HG03439 (cell line): ENCODE results near the gene LIN54.
A peak's percentile ranks its signal among the peaks of the same experiment; 100 is the strongest.
"Not testable (repeated sequence)": the region's sequence is repeated elsewhere in the genome, so short reads cannot be mapped to it uniquely, and the experiment has no call there.

Experiments
- ATAC-seq: cut with Tn5 transposase; IDR thresholded peaks from one replicate; pipeline ENCODE4 v1.9.1; 2021; ENCODE audit warnings: mild to moderate bottlenecking, moderate library complexity; ENCODE audit not compliant: unreplicated experiment

LIN54 gene

DNA sequence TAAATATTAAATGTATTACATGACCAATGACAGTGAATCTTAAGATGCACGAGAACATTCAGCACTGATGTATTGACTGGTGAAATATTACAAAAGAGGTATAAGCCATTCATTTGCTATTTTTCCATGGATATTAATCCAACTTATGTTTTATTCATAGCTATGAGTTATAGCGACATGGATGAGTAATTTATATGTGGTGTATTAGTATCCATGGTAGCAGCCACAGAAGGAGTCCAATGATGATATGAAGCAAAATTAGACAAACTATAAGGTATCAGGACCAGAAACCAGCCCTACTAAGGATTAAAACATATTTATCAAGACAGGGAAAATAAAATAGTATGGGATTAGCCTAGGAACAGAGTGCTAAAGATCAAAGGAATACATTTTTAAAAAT lies 59.4 kb downstream of the LIN54 start:
- ATAC-seq: no peak

DNA sequence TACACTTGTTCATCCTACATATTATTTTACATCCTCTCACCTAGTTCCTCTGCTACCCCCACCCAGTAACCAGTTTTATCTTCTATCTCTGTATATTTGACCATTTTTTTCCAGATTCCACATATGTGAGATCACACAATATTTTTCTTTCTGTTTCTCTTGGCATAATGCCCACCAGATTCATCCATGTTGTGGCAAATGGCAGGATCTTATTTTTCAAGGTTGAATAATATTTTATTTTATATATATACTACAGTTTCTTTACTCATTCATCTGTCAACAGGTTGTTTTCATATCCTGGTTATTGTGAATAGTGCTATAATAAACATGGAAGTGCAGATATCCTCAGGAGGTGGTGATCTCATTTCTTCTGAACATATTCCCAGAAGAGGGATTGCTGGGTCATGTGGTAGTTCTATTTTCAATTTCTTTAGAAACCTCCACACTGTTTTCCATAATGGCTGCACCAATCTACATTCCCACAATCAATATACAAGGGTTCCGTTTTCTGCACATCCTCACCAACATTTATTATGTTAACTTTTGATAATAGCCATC lies 61.9 kb downstream of the LIN54 start:
- no peak for ATAC-seq

DNA sequence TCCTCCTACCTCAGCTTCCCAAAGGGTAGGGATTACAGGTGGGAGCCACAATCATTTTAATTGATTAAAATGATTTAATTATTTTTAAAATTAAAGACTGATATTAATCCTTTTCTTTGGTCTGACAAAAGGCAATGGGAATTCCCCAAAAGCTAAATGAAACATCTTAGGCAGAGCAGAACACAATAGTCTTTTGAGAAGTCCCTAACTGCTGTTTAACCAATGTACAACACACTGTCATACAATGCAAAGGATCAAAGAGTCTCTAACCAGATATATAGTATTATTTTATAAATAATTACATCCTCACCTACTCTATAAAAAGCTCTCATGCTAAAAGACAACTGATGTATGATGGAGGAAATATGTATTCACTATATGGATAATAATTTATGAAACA lies 63.1 kb downstream of the LIN54 start:
- no peak for ATAC-seq

DNA sequence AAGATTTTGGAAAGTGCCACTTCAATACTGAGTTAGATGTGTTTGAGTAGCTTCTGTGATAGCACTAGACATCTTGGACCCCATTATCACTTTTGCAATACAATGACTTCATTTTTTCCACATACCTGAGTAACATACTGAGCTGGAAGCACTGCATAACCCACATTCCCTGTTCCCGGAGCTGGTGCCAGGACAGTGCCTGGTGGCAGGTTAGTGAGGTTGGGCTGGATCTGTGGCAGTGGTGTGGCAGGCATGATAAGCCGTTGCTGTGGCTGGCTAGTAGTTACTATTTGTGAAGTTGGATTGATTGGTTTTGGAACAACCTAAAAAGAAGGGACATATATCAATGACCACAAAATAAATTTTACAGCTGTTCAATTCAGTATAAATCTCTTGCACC lies 71.2 kb downstream of the LIN54 start:
- no peak for ATAC-seq

DNA sequence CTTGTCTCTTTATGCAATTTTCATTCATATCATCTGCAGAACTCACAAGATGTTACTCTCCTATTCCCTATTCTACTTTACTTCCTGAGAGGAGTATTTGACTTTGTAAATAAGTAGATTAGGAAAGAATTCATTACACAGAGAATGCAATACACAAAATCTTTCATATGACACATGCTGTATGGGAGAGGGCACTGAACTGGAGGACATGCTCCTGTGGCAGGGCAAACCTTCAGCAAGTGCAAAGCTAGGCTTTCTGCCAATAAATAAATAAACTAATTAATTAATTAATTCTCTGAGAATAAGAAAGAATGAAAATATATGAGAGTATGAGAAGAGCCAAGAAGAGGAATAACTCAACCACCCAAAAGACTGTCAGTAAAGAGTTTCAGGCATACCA lies 76.2 kb downstream of the LIN54 start:
- ATAC-seq: no peak

DNA sequence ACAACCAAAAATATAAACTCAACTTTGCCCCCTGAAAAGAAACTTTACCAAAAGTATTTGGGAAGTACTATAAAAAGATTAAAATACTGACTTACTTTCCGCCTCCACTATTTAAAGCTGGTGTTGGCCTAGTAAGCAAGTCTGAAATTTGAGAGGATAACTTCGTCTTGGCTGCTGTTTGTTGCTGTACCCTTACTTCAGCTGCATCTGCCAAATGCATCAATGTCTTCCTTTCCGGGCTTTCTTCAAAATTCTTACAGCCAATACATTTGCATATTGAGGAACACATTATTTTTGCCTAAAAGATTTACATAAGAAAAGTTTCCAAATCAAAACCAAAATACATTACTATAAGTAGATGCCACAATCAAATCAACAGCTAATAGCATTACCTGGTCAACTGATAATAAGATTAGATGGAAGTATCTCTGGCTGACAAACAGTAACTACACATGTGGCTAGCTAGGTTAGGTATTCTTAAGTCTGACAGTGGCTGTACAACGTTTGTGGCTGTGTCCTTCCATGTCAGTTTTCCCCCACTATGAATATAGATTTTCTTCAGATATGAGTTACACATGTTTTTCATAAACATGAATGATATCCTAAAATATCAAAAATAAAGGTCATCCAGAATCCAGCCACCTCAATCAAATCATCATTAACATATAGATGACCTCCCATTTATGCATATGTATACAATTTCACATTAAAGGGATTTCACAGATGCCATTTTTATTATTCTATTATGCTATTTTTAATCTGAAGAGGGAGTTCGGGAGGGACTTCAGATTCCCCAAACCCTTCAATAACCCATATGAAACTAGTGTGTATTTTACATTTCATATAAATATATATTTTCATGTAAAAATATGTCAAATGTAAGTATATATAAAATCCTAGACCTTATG lies 79.5 kb downstream of the LIN54 start:
- no peak for ATAC-seq

DNA sequence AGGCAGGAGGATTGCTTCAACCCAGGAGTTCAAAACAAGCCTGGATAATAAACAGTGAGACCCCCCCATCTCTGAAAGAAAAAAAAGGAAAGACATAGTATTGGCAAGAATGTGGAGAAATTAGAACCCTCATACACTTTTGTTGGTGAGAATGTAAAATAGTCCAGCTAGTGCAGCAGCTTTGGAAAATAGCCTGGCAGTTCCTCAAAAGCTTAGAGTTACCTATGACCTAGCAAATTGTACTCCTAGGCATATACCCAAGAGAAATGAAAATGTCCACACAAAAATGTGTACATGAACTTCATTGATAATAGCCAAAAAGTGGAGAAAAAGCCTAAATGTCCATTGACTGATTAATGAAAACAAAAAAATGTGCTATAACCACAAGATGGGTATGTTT lies 88.8 kb downstream of the LIN54 start:
- no peak for ATAC-seq

DNA sequence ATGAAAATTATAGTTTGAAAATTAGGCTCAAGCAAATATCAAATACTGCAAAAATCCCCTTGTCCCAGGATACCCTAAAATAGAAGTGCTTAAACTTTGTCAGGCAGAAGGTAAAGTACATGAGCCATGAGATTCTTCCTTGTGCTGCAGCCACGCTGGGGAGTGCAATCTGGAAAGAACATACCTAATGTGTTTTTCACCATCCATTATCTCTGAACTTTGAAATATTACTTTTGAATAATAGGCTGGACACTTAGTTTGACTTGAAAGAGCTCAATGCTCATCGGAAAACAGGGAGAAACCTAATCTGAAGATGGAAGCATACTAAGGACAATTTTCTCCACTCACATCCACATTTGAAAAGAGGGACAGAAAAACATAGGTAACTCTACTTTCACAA lies 91.2 kb downstream of the LIN54 start:
- no peak for ATAC-seq

DNA sequence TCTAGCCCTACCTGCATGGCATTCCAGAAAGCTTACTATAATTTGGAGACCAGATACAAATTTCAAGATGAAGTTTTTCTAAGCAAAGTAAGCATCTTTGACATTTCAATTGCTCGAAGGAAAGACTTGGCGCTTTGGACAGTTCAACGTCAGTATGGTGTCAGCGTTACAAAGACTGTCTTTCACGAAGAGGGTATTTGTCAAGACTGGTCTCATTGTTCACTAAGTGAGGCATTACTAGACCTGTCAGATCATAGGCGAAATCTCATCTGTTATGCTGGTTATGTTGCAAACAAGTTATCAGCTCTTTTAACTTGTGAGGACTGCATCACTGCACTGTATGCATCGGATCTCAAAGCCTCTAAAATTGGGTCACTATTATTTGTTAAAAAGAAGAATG lies 92.5 kb downstream of the LIN54 start:
- ATAC-seq: no peak

DNA sequence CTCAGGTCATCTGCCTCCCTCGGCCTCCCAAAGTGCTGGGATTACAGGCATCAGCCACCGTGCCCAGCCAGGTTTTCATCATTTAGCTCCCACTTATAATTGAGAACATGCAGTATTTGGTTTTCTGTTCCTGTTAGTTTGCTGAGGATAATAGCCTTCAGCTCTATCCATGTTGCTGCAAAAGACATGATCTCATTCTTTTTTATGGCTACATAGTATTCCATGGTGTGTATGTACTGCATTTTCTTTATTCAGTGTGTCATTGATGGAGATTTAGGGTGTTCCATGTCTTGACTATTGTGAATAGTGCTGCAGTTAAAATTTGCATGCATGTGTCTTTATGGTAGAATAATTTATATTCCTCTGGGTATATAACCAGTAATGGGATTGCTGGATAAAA lies 96.7 kb downstream of the LIN54 start:
- ATAC-seq: not testable (repeated sequence)

DNA sequence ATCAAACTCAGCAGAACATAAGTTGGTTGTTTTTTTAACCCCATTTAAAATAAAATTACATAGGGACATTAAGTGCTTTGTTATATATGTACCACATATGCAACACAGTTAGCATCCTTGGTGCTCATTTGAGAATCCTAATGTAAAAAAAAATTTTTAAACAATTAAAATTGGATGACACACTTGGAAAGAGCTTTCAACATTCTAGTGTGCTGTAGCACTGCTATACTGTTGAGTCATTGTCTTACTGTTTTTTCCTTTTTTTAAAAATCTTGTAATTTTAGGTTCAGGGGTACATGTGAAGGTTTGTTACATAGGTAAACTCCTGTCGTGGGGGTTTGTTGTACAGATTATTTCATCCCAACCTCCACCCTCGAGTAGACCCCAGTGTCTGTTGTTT lies 97.3 kb downstream of the LIN54 start:
- ATAC-seq: no peak

DNA sequence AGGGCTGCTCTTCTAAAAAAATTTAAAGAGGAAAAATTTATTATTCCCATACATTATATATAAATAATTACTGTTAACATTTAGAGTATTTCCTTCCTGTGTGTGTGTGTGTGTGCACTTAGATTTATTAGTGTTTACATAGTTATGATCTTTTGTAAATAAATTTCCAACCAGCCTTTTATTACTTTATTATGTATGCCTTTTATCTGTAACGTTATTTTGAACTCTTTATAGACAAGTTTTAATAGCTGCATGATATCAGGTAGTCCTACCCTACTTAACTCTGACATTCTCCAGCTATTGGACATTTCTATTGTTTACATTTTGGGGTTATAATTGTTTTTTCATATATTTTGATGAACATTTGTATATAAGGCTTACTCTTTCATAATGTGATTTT lies 101.3 kb downstream of the LIN54 start:
- ATAC-seq: no peak

DNA sequence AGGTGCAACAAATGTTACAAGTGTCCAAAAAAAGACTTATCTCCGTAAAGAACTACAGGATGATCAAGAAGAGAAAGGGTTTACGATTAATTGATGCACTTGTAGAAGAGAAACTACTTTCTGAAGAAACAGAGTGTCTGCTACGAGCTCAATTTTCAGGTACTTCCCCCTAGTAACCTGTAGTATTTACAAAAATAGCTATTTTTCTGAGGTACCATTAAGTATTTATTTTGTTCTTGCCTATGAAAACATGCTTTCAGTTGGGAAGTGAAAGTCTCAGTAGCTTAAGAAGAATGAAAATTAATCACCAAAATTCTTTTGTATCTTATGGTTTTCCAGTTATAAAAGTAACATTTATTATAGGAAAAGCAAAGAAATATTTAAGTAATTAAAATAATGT lies 104.2 kb downstream of the LIN54 start:
- ATAC-seq: no peak

DNA sequence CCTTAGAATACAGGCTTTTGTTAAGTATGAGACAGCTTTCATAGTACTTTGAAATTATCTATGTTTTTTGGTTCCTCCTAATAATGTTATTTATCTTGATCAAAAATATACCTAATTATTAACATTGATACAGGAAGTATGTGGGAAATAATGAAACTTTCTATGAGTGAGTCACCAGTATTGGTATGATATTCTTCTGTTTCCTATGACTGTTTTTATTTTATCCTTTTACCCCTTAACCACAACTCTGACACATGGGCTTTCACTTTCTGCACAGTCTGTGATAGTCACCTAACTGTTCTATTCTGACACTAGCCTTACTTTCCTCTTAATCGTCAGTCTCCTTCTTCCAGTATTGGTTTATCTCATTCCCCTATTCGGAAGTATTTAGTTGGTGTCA lies 105.4 kb downstream of the LIN54 start:
- peak; percentile 36 for ATAC-seq

DNA sequence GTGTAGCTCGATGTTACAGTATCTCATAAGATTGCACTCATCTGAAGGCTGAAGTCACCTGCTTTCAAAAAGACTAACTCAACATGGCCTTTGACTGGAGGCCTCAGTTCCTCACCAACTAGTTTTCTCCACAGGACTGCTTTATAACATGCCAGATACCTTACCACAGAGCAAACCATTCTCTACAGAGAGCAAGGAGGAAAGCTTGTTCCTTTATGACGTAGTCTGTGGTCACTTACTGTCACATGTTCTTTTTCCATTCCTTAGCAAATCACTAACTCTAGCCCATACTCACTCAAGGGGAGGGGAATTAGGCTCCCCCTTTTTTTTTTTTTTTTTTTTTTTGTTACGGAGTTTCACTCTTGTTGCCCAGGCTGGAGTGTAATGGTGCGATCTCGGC lies 106.9 kb downstream of the LIN54 start:
- no peak for ATAC-seq

DNA sequence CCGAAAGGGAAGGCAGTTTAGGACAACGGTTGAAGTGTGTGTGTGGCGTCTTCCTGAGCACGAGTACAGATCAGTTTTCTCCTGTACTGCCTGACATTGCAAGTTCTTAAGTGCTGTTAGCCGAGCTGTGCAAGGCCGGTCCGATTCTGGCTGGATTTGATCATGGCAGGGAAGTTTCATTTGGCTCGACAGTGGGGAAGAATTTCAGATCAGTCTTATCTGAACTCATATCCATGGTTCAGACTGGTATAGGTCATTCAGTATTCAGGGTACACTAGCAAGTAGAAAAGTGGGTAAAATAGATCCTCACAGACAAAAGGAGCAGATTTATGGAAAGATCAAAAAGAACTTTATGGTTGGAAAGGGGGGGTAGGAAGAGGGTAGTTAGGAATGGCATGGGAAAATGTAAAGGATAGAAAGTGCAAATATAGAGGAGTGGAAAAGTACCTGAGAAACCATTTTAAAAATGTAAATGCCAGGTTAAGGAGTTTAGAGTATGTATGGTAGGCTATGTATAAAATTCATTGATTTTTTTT lies 109.4 kb downstream of the LIN54 start:
- ATAC-seq: peak; percentile 2

DNA sequence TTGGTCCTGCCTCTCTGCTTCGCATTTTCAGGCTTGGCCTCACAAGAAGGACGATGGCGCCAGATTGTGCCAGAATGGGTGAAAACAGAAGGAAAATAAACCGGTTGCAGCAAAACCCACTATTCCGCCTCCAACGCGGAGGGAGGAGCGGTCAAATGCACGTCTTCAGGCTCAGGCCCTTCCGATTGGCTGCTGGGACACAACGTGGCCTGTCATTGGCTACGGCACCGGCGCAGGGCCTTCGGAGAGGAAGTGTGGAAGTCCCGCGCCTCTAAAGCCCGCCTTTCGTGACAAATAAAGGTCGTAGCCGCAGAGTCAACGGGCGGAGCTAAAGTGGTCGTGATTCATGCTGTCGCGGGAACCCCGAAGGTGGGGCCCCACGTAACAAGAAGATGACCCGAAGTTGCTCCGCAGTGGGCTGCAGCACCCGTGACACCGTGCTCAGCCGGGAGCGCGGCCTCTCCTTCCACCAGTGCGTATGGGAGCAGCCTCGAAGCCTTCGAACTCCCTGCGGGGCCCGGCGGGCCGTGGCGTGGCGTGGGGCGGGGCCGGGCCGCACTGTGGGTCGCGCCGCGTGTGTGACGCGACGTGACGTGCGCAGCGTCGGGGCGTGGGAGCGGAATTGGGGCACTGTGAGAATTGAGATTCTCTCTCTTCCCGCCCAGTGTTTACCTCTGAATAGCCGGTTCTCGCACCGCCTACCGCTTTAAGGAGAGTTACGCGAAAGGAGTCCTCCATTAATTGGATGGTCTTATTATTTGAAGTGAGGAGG lies 110.0 kb downstream of the LIN54 start, which contains the start of gene THAP9:
TSS of gene THAP9 (plus strand) at position 325 of the 772 bp plus-strand sequence. CDS start at position 393, 68 bp downstream.
- peak; percentile 93 for ATAC-seq

DNA sequence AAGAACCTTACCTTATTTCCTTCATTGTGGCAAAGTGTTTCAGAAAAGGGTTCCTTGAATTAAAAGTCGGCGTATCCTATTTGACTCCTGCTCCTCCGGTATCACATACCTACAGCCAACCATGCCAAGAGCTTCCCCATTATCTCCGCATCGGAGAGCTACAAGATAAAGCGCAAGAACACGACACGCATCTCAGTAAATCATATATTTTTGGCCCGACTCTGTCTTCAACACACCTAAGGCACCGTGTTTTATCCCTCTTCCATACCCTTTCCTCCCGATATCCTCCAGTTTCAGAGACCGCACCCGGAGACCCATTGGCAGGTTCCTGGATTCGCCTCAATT lies 110.6 kb downstream of the LIN54 start:
- peak; percentile 12 for ATAC-seq

DNA sequence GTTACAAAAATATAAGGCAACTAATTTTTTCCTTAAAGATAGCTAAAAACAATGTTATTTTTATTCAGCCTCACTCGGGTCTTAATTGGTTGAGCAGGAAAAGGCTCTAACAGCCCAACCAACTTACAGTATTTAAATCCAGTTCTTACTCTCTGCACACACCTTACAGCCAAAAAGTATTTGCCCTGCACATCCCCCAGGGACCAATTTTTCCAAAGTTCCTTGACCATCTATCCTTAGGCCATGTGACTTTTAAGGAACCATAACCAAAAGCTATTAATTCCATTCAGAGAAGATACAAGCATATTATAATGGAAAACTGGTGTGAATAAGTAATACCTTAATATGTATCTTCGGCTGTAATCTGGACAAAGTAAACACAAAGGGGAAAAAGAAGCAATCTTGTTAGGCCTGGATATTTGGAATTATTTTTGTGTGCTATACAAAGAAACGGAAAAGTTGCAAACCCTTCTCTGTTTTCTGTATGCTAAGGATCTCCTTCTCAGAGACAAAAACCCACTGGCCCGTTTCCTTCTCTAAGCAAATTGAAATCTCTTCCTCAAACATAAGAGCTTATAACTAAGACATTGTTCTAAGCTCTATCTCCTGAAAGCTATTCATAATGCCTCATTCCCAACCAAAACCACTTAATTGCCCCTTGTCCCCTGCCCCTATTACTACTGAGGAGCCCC lies 111.1 kb downstream of the LIN54 start:
- ATAC-seq: no peak

DNA sequence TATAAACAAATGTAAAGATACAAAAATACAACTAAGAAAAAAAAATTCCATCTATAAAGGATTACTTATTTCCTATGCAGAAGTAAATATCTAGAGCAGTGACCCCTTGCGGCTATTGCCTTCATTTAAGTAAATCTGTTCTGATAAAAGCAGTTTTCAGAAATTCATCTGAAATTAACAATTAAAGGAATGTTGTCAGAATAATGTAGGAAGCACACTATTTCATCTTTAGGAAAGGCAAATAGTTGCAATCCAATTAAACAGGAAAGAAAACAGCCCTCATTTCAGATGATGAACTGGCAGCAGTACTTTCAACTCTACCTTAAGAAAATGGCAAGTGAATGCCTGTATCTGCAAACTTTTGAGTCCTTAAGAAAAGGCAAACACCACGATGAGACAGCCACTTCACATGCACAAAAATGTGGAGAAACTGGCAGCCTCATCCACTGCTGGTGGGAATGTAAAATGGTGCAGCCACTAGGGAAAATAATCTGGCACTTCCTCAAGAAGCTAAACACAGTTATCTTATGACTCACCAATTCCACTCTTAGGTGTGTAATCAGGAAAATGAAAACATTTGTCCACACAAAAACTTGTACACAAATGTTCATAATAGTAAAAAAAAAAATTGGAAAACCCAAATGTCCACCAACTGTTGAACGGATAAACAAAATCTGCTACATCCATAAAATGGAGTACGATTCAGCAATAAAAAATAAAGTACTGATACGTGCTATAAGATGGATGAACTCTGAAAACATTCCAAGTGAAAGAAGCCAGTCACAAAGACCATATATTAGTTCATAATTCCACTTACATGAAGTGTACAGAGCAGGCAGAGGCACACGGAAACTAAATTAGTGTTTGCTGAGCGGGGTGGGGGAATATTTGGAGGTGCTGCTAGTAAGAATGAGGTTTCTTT lies 112.0 kb downstream of the LIN54 start:
- ATAC-seq: no peak
